Measurements from ENCODE around the gene AKTIP.

DNA sequence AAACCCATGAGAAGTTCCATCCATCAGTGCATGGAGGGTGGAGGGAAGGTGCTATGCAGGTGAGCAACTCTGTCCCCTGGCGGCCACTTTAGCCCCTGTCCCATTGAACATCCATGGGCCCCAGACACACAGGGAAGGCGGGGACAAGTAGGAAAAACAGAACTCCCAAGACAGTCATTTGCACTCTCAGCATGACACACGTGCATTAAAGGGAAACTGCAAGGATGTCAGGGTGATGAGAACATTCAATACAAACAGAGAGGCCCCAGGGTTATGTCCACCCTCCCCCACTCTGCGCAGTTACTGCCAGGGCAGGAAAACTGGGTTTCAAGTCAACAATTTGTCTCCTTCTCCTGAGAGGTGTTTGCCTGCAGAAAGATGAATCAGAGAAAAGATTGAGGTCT, 44.0 kb upstream of the AKTIP start:
- TF ChIP-seq POLR2A (IDR thresholded peaks at IDR 0.05), result no peak
- TF ChIP-seq, protein P1, sequence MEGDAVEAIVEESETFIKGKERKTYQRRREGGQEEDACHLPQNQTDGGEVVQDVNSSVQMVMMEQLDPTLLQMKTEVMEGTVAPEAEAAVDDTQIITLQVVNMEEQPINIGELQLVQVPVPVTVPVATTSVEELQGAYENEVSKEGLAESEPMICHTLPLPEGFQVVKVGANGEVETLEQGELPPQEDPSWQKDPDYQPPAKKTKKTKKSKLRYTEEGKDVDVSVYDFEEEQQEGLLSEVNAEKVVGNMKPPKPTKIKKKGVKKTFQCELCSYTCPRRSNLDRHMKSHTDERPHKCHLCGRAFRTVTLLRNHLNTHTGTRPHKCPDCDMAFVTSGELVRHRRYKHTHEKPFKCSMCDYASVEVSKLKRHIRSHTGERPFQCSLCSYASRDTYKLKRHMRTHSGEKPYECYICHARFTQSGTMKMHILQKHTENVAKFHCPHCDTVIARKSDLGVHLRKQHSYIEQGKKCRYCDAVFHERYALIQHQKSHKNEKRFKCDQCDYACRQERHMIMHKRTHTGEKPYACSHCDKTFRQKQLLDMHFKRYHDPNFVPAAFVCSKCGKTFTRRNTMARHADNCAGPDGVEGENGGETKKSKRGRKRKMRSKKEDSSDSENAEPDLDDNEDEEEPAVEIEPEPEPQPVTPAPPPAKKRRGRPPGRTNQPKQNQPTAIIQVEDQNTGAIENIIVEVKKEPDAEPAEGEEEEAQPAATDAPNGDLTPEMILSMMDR (IDR thresholded peaks at IDR 0.05), result no peak
